WTC11 (cell line): Measurements from ENCODE around the gene RPL9. TPM values are rescaled to one million over a fixed set of nuclear protein-coding genes. Genes with fewer than 3 reads are reported as not detected.

Experiments used
- AR ChIP-seq: fragments of 250-450 bp; sonication (Bioruptor Pico); IDR thresholded peaks from 2 replicates; pipeline ENCODE4 v1.9.0; 2021; ENCODE audit warnings: mild to moderate bottlenecking
- ATF6 ChIP-seq: sonication (generic); formaldehyde crosslinking; IDR thresholded peaks from 2 replicates; pipeline ENCODE4 v1.8.1; 2023; ENCODE audit warnings: mild to moderate bottlenecking, missing genetic modification reagents
- ESRRA ChIP-seq: sonication (generic); formaldehyde crosslinking; IDR thresholded peaks from 2 replicates; pipeline ENCODE4 v1.8.1; 2022; ENCODE audit warnings: mild to moderate bottlenecking, missing genetic modification reagents, borderline replicate concordance
- MLX ChIP-seq: sonication (generic); formaldehyde crosslinking; IDR thresholded peaks from 2 replicates; pipeline ENCODE4 v1.8.1; 2023; ENCODE audit warnings: mild to moderate bottlenecking, missing genetic modification reagents, moderate library complexity
- MXD4 ChIP-seq: fragments of 250-450 bp; sonication (Bioruptor Pico); IDR thresholded peaks from 2 replicates; pipeline ENCODE4 v1.8.0; 2021; ENCODE audit warnings: mild to moderate bottlenecking, moderate library complexity, borderline replicate concordance
- NFATC4 ChIP-seq: fragments of 250-450 bp; sonication (Bioruptor Pico); IDR thresholded peaks from 2 replicates; pipeline ENCODE4 v1.9.0; 2021; ENCODE audit warnings: mild to moderate bottlenecking
- NFE2L1 ChIP-seq: sonication (generic); formaldehyde crosslinking; IDR thresholded peaks from 2 replicates; pipeline ENCODE4 v1.8.1; 2023; ENCODE audit warnings: missing genetic modification reagents
- NR2C2 ChIP-seq: sonication (generic); formaldehyde crosslinking; IDR thresholded peaks from 2 replicates; pipeline ENCODE4 v1.8.0; 2022; ENCODE audit warnings: mild to moderate bottlenecking, missing genetic modification reagents
- NR3C1 ChIP-seq: sonication (generic); formaldehyde crosslinking; conservative IDR thresholded peaks from 2 replicates; pipeline ENCODE4 v1.8.1; 2023; ENCODE audit warnings: low read depth, mild to moderate bottlenecking, missing genetic modification reagents
- SOX15 ChIP-seq: fragments of 250-450 bp; sonication (Bioruptor Pico); IDR thresholded peaks from 2 replicates; pipeline ENCODE4 v1.9.0; 2021; ENCODE audit warnings: mild to moderate bottlenecking
- USF2 ChIP-seq: sonication (generic); formaldehyde crosslinking; IDR thresholded peaks from 2 replicates; pipeline ENCODE4 v1.8.1; 2023; ENCODE audit warnings: mild to moderate bottlenecking, missing genetic modification reagents, moderate library complexity
- ZNF232 ChIP-seq: sonication (generic); formaldehyde crosslinking; IDR thresholded peaks from 2 replicates; pipeline ENCODE4 v1.8.0; 2022; ENCODE audit warnings: mild to moderate bottlenecking, missing genetic modification reagents
- ZNF317 ChIP-seq: sonication (generic); formaldehyde crosslinking; IDR thresholded peaks from 2 replicates; pipeline ENCODE4 v1.8.1; 2023; ENCODE audit warnings: low read depth, mild to moderate bottlenecking, moderate library complexity, missing genetic modification reagents, borderline replicate concordance
- ZNF396 ChIP-seq: fragments of 250-450 bp; sonication (Bioruptor Pico); IDR thresholded peaks from 2 replicates; pipeline ENCODE4 v1.8.0; 2021; ENCODE audit warnings: mild to moderate bottlenecking, moderate library complexity, borderline replicate concordance
- total RNA-seq: library from RNA; stranded (reverse); gene quantifications from 3 replicates; pipeline ENCODE4 v1.2.3, GENCODE V29; 2021
- TF ChIP-seq, protein P1 (sequence below): fragments of 250-450 bp; sonication (Bioruptor Pico); IDR thresholded peaks from 2 replicates; pipeline ENCODE4 v1.9.0; 2021; ENCODE audit warnings: mild to moderate bottlenecking
- TF ChIP-seq, protein P2 (sequence below): sonication (generic); formaldehyde crosslinking; IDR thresholded peaks from 2 replicates; pipeline ENCODE4 v1.8.0; 2022; ENCODE audit warnings: mild to moderate bottlenecking, missing genetic modification reagents
- TF ChIP-seq, protein P3 (sequence below): sonication (generic); formaldehyde crosslinking; IDR thresholded peaks from 2 replicates; pipeline ENCODE4 v1.8.0; 2023; ENCODE audit warnings: missing genetic modification reagents, mild to moderate bottlenecking, borderline replicate concordance

Gene RPL9
- total RNA-seq, 1 experiment from 2014 or later, result 1,191 TPM

GRCh38 chr4:39452860-39453587, 5.7 kb downstream of the RPL9 start (continued):
- TF ChIP-seq MLX (CRISPR knock-in tag) (no peak), MXD4 (CRISPR knock-in tag) (no peak), SOX15 (CRISPR knock-in tag) (no peak), USF2 (CRISPR knock-in tag) (no peak), NR3C1 (CRISPR knock-in tag) (no peak), AR (CRISPR knock-in tag) (no peak), ZNF396 (CRISPR knock-in tag) (no peak), ATF6 (CRISPR knock-in tag) (no peak), NR2C2 (no peak), NFE2L1 (CRISPR knock-in tag) (no peak), ZNF317 (CRISPR knock-in tag) (no peak), NFATC4 (peak; percentile 36), ZNF232 (CRISPR knock-in tag) (no peak), ESRRA (CRISPR knock-in tag) (no peak)
- TF ChIP-seq, protein P1, sequence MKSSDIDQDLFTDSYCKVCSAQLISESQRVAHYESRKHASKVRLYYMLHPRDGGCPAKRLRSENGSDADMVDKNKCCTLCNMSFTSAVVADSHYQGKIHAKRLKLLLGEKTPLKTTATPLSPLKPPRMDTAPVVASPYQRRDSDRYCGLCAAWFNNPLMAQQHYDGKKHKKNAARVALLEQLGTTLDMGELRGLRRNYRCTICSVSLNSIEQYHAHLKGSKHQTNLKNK (CRISPR knock-in tag), result no peak
- TF ChIP-seq, protein P2, sequence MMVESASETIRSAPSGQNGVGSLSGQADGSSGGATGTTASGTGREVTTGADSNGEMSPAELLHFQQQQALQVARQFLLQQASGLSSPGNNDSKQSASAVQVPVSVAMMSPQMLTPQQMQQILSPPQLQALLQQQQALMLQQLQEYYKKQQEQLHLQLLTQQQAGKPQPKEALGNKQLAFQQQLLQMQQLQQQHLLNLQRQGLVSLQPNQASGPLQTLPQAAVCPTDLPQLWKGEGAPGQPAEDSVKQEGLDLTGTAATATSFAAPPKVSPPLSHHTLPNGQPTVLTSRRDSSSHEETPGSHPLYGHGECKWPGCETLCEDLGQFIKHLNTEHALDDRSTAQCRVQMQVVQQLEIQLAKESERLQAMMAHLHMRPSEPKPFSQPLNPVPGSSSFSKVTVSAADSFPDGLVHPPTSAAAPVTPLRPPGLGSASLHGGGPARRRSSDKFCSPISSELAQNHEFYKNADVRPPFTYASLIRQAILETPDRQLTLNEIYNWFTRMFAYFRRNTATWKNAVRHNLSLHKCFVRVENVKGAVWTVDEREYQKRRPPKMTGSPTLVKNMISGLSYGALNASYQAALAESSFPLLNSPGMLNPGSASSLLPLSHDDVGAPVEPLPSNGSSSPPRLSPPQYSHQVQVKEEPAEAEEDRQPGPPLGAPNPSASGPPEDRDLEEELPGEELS (CRISPR knock-in tag), result no peak
- TF ChIP-seq, protein P3, sequence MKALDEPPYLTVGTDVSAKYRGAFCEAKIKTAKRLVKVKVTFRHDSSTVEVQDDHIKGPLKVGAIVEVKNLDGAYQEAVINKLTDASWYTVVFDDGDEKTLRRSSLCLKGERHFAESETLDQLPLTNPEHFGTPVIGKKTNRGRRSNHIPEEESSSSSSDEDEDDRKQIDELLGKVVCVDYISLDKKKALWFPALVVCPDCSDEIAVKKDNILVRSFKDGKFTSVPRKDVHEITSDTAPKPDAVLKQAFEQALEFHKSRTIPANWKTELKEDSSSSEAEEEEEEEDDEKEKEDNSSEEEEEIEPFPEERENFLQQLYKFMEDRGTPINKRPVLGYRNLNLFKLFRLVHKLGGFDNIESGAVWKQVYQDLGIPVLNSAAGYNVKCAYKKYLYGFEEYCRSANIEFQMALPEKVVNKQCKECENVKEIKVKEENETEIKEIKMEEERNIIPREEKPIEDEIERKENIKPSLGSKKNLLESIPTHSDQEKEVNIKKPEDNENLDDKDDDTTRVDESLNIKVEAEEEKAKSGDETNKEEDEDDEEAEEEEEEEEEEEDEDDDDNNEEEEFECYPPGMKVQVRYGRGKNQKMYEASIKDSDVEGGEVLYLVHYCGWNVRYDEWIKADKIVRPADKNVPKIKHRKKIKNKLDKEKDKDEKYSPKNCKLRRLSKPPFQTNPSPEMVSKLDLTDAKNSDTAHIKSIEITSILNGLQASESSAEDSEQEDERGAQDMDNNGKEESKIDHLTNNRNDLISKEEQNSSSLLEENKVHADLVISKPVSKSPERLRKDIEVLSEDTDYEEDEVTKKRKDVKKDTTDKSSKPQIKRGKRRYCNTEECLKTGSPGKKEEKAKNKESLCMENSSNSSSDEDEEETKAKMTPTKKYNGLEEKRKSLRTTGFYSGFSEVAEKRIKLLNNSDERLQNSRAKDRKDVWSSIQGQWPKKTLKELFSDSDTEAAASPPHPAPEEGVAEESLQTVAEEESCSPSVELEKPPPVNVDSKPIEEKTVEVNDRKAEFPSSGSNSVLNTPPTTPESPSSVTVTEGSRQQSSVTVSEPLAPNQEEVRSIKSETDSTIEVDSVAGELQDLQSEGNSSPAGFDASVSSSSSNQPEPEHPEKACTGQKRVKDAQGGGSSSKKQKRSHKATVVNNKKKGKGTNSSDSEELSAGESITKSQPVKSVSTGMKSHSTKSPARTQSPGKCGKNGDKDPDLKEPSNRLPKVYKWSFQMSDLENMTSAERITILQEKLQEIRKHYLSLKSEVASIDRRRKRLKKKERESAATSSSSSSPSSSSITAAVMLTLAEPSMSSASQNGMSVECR, result no peak
